ENCODE data around the gene SHROOM2.

SHROOM2 gene

GRCh38 chrX:9895225-9895912 lies 109.1 kb downstream of the SHROOM2 start:
- Histone ChIP-seq H3K27ac (ENCODE audit: extremely low read depth, low read depth, low read length) (no peak overlapping the region), H3K4me1 (ENCODE audit: control insufficient read depth, insufficient read depth, low read length) (no peaks in the 10 kb centered on the region), H3K36me3 (ENCODE audit: control insufficient read depth in 2 of 2, insufficient read depth in 1 of 2, low read length in 2 of 2) (peaks cover 0 to 24% of the 10 kb centered on the region in 2 experiments; a peak in 1 of 3 replicates), H3K9me3 (ENCODE audit: control insufficient read depth, insufficient read depth, low read depth, low read length) (no peaks in the 10 kb centered on the region), H3K4me3 (ENCODE audit: low read depth, low read length) (no peak overlapping the region)
- TF ChIP-seq ZNF768 (tag by site-specific recombination; IDR thresholded peaks at IDR 0.05) (no peak), SCRT1 (tag by site-specific recombination; IDR thresholded peaks at IDR 0.05; ENCODE audit: borderline replicate concordance) (no peak), SP7 (tag by site-specific recombination; IDR thresholded peaks at IDR 0.05) (no peak), ZNF274 (IDR thresholded peaks at IDR 0.05; ENCODE audit: low read length) (no peak), ZNF274 (tag by site-specific recombination; IDR thresholded peaks at IDR 0.05; ENCODE audit: borderline replicate concordance) (no peak), ZNF626 (tag by site-specific recombination; IDR thresholded peaks at IDR 0.05) (no peak), ZNF354C (tag by site-specific recombination; IDR thresholded peaks at IDR 0.05; ENCODE audit: borderline replicate concordance, low read depth) (no peak), ZNF621 (tag by site-specific recombination; IDR thresholded peaks at IDR 0.05) (no peak), ZNF501 (tag by site-specific recombination; IDR thresholded peaks at IDR 0.05) (no peak), ZBTB10 (tag by site-specific recombination; IDR thresholded peaks at IDR 0.05) (no peak), ZNF677 (tag by site-specific recombination; IDR thresholded peaks at IDR 0.05) (no peak), REPIN1 (tag by site-specific recombination; IDR thresholded peaks at IDR 0.05; ENCODE audit: low read depth) (no peak), ZNF202 (tag by site-specific recombination; IDR thresholded peaks at IDR 0.05; ENCODE audit: borderline replicate concordance) (no peak), RBAK (tag by site-specific recombination; IDR thresholded peaks at IDR 0.05) (no peak), GLI2 (tag by site-specific recombination; IDR thresholded peaks at IDR 0.05; ENCODE audit: borderline replicate concordance, low read depth) (no peak), ZBTB44 (tag by site-specific recombination; IDR thresholded peaks at IDR 0.05) (no peak), KLF16 (tag by site-specific recombination; IDR thresholded peaks at IDR 0.05) (no peak), ZNF518A (tag by site-specific recombination; conservative IDR thresholded peaks at IDR 0.05; ENCODE audit: low read depth) (no peak)
- CTCF ChIA-PET = no interaction called here
- POLR2A ChIA-PET = no interaction called here

Measured in HEK293 (cell line).